ENCODE results near the gene IQGAP3. TPM values are rescaled to one million over a fixed set of nuclear protein-coding genes. Genes with fewer than 3 reads are reported as not detected.

IQGAP3 gene
- total and polyA plus RNA-seq, 4 donors: under 0.01 to 8.5 (median 0.43) TPM

- Histone ChIP-seq H3K4me1 (ENCODE audit: control insufficient read depth in 4 of 4, insufficient read depth in 4 of 4, low read length in 3 of 4) (peaks cover 3 to 19% (median 9%) of the 10 kb centered on the region in 4 donors), H3K9ac (ENCODE audit: low read depth in 1 of 2, low read length in 2 of 2) (no peak overlapping the region), H3K9me3 (ENCODE audit: control insufficient read depth in 4 of 4, low read length in 3 of 4) (no peaks in the 10 kb centered on the region), H3K4me3 (ENCODE audit: low read depth in 1 of 3, low read length in 3 of 3) (no peak overlapping the region), H3K36me3 (ENCODE audit: control insufficient read depth in 4 of 4, insufficient read depth in 3 of 4, low read depth in 1 of 4, low read length in 3 of 4) (peaks cover 7 to 38% (median 17%) of the 10 kb centered on the region in 4 donors), H3K27me3 (ENCODE audit: control insufficient read depth in 4 of 4, insufficient read depth in 4 of 4, low read length in 3 of 4) (no peaks in the 10 kb centered on the region), H3K27ac (ENCODE audit: low read depth in 1 of 2, low read length in 2 of 2) (no peak overlapping the region)
- TF ChIP-seq SP1 (IDR thresholded peaks at IDR 0.05): no peak
- no peak for TF ChIP-seq HNF4A (conservative IDR thresholded peaks at IDR 0.05)
- TF ChIP-seq GABPA (IDR thresholded peaks at IDR 0.05 in 1 of 2, conservative IDR thresholded peaks at IDR 0.05 in 1 of 2): no peak
- no peak for TF ChIP-seq TAF1 (conservative IDR thresholded peaks at IDR 0.05)
- DNase-seq (ENCODE audit: low spot score): no peak
- 94% methylated on average over 2 of the region's 2 CpGs for WGBS
Observed at GRCh38 chr1:156595016-156595415, 22.7 kb upstream of the IQGAP3 start.

DNA sequence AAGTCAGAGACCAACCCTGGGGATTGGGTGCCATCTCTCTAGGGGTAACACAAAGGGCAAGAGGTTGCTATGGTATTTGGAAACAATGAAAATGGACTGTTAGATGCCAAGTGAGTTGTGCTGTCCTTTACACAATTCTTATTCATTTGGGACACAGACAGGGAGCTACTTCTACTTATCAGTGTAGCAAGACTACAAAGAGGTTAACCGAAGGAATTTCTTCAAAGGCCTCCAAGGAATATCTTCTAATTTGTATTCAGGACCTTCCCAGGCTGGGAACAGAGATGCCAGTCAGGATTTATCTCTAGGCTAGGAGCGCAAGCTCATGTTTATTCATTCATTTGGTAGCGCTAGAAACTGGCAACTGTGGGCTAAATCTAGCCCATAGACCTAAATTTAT is 21.8 kb upstream of the IQGAP3 start:
- Histone ChIP-seq H3K27me3 (ENCODE audit: control insufficient read depth in 4 of 4, insufficient read depth in 4 of 4, low read length in 3 of 4) (no peaks in the 10 kb centered on the region), H3K9me3 (ENCODE audit: control insufficient read depth in 4 of 4, low read length in 3 of 4) (no peaks in the 10 kb centered on the region), H3K4me1 (ENCODE audit: control insufficient read depth in 4 of 4, insufficient read depth in 4 of 4, low read length in 3 of 4) (peaks cover 3 to 15% (median 9%) of the 10 kb centered on the region in 4 donors), H3K9ac (ENCODE audit: low read depth in 1 of 2, low read length in 2 of 2) (no peak overlapping the region), H3K4me3 (ENCODE audit: low read depth in 1 of 3, low read length in 3 of 3) (no peak overlapping the region), H3K27ac (ENCODE audit: low read depth in 1 of 2, low read length in 2 of 2) (no peak overlapping the region), H3K36me3 (ENCODE audit: control insufficient read depth in 4 of 4, insufficient read depth in 3 of 4, low read depth in 1 of 4, low read length in 3 of 4) (peaks cover 7 to 38% (median 17%) of the 10 kb centered on the region in 4 donors)
- WGBS: 96% methylated on average over 3 of the region's 3 CpGs
- DNase-seq (ENCODE audit: low spot score): no peak
- no peak for TF ChIP-seq NR2F2 (IDR thresholded peaks at IDR 0.05)
- no peak for TF ChIP-seq SP1 (IDR thresholded peaks at IDR 0.05)
- no peak for TF ChIP-seq EGR1 (IDR thresholded peaks at IDR 0.05; ENCODE audit: low read depth in 2 of 2)
- TF ChIP-seq REST (IDR thresholded peaks at IDR 0.05): no peak
- no peak for TF ChIP-seq HNF4G (IDR thresholded peaks at IDR 0.05)
- TF ChIP-seq, protein P1, sequence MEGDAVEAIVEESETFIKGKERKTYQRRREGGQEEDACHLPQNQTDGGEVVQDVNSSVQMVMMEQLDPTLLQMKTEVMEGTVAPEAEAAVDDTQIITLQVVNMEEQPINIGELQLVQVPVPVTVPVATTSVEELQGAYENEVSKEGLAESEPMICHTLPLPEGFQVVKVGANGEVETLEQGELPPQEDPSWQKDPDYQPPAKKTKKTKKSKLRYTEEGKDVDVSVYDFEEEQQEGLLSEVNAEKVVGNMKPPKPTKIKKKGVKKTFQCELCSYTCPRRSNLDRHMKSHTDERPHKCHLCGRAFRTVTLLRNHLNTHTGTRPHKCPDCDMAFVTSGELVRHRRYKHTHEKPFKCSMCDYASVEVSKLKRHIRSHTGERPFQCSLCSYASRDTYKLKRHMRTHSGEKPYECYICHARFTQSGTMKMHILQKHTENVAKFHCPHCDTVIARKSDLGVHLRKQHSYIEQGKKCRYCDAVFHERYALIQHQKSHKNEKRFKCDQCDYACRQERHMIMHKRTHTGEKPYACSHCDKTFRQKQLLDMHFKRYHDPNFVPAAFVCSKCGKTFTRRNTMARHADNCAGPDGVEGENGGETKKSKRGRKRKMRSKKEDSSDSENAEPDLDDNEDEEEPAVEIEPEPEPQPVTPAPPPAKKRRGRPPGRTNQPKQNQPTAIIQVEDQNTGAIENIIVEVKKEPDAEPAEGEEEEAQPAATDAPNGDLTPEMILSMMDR (IDR thresholded peaks at IDR 0.05; ENCODE audit: low read depth, low read length, missing input control): no peak
- no peak for TF ChIP-seq GABPA (IDR thresholded peaks at IDR 0.05 in 1 of 2, conservative IDR thresholded peaks at IDR 0.05 in 1 of 2)
- no peak for TF ChIP-seq RXRA (IDR thresholded peaks at IDR 0.05)
- no peak for TF ChIP-seq ZBTB33 (IDR thresholded peaks at IDR 0.05)
- TF ChIP-seq TAF1 (conservative IDR thresholded peaks at IDR 0.05): no peak
- no peak for TF ChIP-seq MAX (IDR thresholded peaks at IDR 0.05)
- TF ChIP-seq HNF4A (conservative IDR thresholded peaks at IDR 0.05): no peak
- TF ChIP-seq JUND (IDR thresholded peaks at IDR 0.05): no peak
- no peak for TF ChIP-seq ATF3 (IDR thresholded peaks at IDR 0.05)
- no peak for TF ChIP-seq YY1 (IDR thresholded peaks at IDR 0.05)
- no peak for TF ChIP-seq FOXA2 (IDR thresholded peaks at IDR 0.05)

Measured in liver (tissue), 9 donors.